GM21723 (cell line): ENCODE results near the gene TSPOAP1.

ENCODE experiments used
- ATAC-seq: cut with Tn5 transposase; IDR thresholded peaks from one replicate; pipeline ENCODE4 v1.9.1; 2021; ENCODE audit warnings: mild to moderate bottlenecking, moderate library complexity; ENCODE audit not compliant: unreplicated experiment

The TSPOAP1 gene

GRCh38 chr17:58265902-58266875 is 62.4 kb downstream of the TSPOAP1 start:
- no peak for ATAC-seq

- ATAC-seq: no peak
These were observed 63.3 kb downstream of the TSPOAP1 start for GRCh38 chr17:58265271-58265670.

- ATAC-seq: no peak
These were observed 64.0 kb downstream of the TSPOAP1 start for GRCh38 chr17:58264407-58265103.

- no peak for ATAC-seq
These were observed 64.8 kb downstream of the TSPOAP1 start for GRCh38 chr17:58263773-58264172.

- ATAC-seq: no peak
These were observed 66.4 kb downstream of the TSPOAP1 start for GRCh38 chr17:58262149-58262548.

- no peak for ATAC-seq
These were observed 73.8 kb downstream of the TSPOAP1 start for GRCh38 chr17:58254803-58255202.

GRCh38 chr17:58253082-58253481 is 75.5 kb downstream of the TSPOAP1 start:
- ATAC-seq: no peak

- no peak for ATAC-seq
These were observed 76.5 kb downstream of the TSPOAP1 start for GRCh38 chr17:58252141-58252540.
